Osteoblast (primary cell): ENCODE data around the gene GPR55. TPM values are rescaled to one million over a fixed set of nuclear protein-coding genes. Genes with fewer than 3 reads are reported as not detected.
A peak's percentile ranks its signal among the peaks of the same experiment; 100 is the strongest.

Experiments
- DNase-seq: peaks from one replicate; pipeline ENCODE4 v3.0.0; 2011; ENCODE audit warnings: low spot score, mixed read lengths; ENCODE audit not compliant: insufficient read length; ENCODE audit errors: missing footprints
- H2AFZ ChIP-seq: 2 replicates; pipeline ENCODE4 v1.6.0; 2011; ENCODE audit warnings: mild to moderate bottlenecking, low read length
- H3K27ac ChIP-seq: 2 replicates; pipeline ENCODE4 v1.5.1; 2011; ENCODE audit warnings: mild to moderate bottlenecking, low read depth, low read length, moderate library complexity
- H3K27me3 ChIP-seq: 2 replicates; pipeline ENCODE4 v1.6.0; 2012; ENCODE audit warnings: mild to moderate bottlenecking, control low read depth, inconsistent platforms, low read length, moderate library complexity; ENCODE audit not compliant: insufficient read depth
- H3K36me3 ChIP-seq: 2 replicates; pipeline ENCODE4 v1.5.1; 2011; ENCODE audit warnings: mild to moderate bottlenecking, low read length, control low read depth, moderate library complexity; ENCODE audit not compliant: insufficient read depth
- H3K4me1 ChIP-seq: 2 replicates; pipeline ENCODE4 v1.5.1; 2011; ENCODE audit warnings: mild to moderate bottlenecking, low read length, control low read depth, moderate library complexity; ENCODE audit not compliant: insufficient read depth
- H3K4me2 ChIP-seq: 2 replicates; pipeline ENCODE4 v1.6.0; 2011; ENCODE audit warnings: mild to moderate bottlenecking, low read length; ENCODE audit not compliant: insufficient read depth
- H3K4me3 ChIP-seq: fragments of 200-600 bp; sonication (generic); 3 replicates; pipeline ENCODE4 v1.5.1; 2012; ENCODE audit warnings: mild to moderate bottlenecking, low read length, inconsistent platforms; ENCODE audit not compliant: insufficient read depth
- H3K79me2 ChIP-seq: 2 replicates; pipeline ENCODE4 v1.6.0; 2012; ENCODE audit warnings: mild to moderate bottlenecking, low read length, control low read depth, inconsistent platforms; ENCODE audit not compliant: insufficient read depth
- H3K9me3 ChIP-seq: 2 replicates; pipeline ENCODE4 v1.5.1; 2011; ENCODE audit warnings: low read depth, low read length, control low read depth
- H4K20me1 ChIP-seq: 2 replicates; pipeline ENCODE4 v1.6.0; 2012; ENCODE audit warnings: mild to moderate bottlenecking, low read length, control low read depth; ENCODE audit not compliant: insufficient read depth
- total RNA-seq: library from RNA; depleted of rRNA; stranded (reverse); fragments of >200 nt; gene quantifications from 2 replicates; pipeline ENCODE4 v1.2.3, GENCODE V29; 2012
- TF ChIP-seq, protein P1 (sequence below): IDR thresholded peaks from 2 replicates; pipeline ENCODE4 v1.5.1; 2011; ENCODE audit warnings: mild to moderate bottlenecking, low read depth, low read length, moderate library complexity; ENCODE audit errors: extremely low read depth

GPR55 gene
- total RNA-seq, 1 donor, result not detected

DNA sequence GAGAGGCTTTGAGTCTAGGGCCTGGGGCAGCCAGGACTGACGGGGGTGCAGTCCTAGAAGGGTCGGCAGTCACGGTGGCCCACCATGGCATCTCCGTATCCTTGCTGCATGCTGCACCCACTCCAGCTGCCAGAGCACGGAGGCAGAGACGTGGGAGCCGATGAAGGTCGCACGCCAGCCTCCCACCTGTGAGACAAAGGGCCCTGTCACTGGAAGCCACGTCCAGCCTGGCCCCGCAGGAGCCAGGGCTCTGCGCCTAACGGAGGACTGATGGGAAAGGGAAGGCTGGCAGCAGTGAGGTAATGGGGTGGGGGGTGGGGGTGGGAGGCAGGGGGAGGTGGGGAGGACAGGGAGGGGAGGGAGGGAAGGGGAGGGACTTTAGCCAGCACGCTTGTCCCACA is 38.4 kb downstream of the GPR55 start:
- Histone ChIP-seq H3K4me3 (no peak overlapping the region), H3K9me3 (no peaks in the 10 kb centered on the region), H4K20me1 (no peaks in the 10 kb centered on the region), H3K27me3 (peaks cover 12% of the 10 kb centered on the region), H3K79me2 (no peaks in the 10 kb centered on the region), H2AFZ (no peak overlapping the region), H3K36me3 (no peaks in the 10 kb centered on the region), H3K4me1 (no peaks in the 10 kb centered on the region), H3K4me2 (no peak overlapping the region), H3K27ac (no peak overlapping the region)
- TF ChIP-seq, protein P1, sequence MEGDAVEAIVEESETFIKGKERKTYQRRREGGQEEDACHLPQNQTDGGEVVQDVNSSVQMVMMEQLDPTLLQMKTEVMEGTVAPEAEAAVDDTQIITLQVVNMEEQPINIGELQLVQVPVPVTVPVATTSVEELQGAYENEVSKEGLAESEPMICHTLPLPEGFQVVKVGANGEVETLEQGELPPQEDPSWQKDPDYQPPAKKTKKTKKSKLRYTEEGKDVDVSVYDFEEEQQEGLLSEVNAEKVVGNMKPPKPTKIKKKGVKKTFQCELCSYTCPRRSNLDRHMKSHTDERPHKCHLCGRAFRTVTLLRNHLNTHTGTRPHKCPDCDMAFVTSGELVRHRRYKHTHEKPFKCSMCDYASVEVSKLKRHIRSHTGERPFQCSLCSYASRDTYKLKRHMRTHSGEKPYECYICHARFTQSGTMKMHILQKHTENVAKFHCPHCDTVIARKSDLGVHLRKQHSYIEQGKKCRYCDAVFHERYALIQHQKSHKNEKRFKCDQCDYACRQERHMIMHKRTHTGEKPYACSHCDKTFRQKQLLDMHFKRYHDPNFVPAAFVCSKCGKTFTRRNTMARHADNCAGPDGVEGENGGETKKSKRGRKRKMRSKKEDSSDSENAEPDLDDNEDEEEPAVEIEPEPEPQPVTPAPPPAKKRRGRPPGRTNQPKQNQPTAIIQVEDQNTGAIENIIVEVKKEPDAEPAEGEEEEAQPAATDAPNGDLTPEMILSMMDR, result no peak
- DNase-seq, result no peak

DNA sequence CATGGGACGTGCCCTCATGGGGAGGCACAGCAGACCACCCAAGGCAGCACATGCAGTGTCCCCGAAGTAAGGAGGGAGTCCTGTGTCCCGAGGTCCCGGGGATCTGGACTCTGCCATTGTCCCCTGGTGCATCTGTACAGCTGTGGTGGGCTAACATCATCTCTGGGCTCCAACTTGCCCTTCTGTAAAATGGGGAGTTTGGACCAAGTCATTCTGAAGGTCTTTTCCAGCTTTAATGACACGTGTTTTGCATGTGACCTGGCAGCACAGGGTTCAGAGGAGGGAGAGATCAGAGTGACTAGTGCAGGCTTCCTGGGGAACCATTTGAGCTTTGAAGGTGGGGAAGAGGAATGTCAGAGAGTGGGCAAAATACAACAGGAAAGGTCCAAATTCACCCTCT is 38.8 kb downstream of the GPR55 start:
- Histone ChIP-seq H2AFZ (no peak overlapping the region), H3K36me3 (no peaks in the 10 kb centered on the region), H3K27ac (no peak overlapping the region), H3K27me3 (peaks cover 12% of the 10 kb centered on the region), H3K4me2 (no peak overlapping the region), H3K4me1 (no peaks in the 10 kb centered on the region), H3K79me2 (no peaks in the 10 kb centered on the region), H3K9me3 (no peaks in the 10 kb centered on the region), H3K4me3 (no peak overlapping the region), H4K20me1 (no peaks in the 10 kb centered on the region)
- TF ChIP-seq, protein P1, result no peak
- DNase-seq, result no peak

DNA sequence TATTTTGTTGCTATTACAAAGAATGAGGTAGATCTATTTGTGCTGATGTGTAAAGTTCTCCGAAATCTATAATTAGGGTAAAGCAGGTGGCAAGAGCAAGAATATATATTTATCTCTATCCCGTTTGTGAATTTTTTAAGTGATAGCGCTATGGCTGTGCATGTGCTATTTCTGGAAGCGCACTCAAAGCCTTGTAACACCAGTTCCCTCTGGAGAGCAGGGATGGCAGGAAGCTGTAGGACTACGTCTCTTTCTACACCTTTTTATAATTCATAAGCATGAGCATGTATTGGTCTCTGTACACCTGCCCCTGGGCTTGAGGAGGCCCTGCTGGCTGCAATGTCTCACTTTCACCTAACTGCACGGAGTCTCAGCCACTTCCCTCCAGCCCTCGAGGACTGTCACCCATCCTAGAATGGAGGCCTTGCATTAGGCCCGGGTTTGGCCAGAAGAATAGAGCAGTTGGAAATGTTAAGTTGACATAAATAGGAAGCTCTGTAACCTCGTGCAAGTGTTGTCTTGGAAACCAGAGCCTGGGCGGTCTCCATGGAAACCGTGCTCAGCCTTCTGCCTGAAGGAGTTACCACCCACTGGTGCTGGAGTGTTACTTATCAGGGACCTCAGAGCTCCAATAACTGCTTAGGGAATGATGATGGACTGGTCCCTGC is 39.4 kb downstream of the GPR55 start:
- Histone ChIP-seq H4K20me1 (no peaks in the 10 kb centered on the region), H3K4me3 (no peak overlapping the region), H3K27ac (no peak overlapping the region), H3K27me3 (peaks cover 8% of the 10 kb centered on the region), H3K79me2 (no peaks in the 10 kb centered on the region), H3K9me3 (no peaks in the 10 kb centered on the region), H3K4me2 (no peak overlapping the region), H3K36me3 (no peaks in the 10 kb centered on the region), H2AFZ (no peak overlapping the region), H3K4me1 (no peaks in the 10 kb centered on the region)
- no peak for DNase-seq
- TF ChIP-seq, protein P1, result no peak

DNA sequence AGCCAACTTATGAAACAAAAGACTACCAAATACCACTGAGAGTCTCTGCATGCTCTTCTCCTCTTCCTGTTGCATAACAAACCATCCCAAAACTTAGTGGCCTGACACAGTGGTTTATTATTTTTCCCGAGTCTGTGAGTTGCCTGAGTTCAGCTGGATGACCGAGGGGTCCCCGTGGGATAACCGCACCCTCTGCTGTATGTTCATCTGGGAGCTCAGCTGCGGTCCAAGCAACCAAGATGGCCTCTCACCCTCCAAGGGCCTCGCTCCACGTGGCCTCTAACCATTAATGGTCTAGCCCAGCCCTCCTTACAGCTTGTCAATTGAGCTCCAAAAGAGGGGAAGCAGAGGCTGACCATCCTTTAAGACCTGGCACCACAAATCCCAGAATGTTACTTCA is 43.2 kb downstream of the GPR55 start:
- Histone ChIP-seq H2AFZ (no peak overlapping the region), H3K4me1 (no peaks in the 10 kb centered on the region), H3K4me2 (no peak overlapping the region), H3K27ac (no peak overlapping the region), H3K36me3 (no peaks in the 10 kb centered on the region), H3K4me3 (no peak overlapping the region), H4K20me1 (no peaks in the 10 kb centered on the region), H3K9me3 (no peaks in the 10 kb centered on the region), H3K27me3 (no peaks in the 10 kb centered on the region), H3K79me2 (no peaks in the 10 kb centered on the region)
- TF ChIP-seq, protein P1, result no peak
- peak; percentile 17 for DNase-seq
